Stimulated activated CD8-positive, alpha-beta memory T cell treated with anti-CD3 and anti-CD28 coated beads, Interleukin-4, amount 100 ng/mL, for 4 hours (primary cell): ENCODE data around the gene NCK2.
A peak's percentile ranks its signal among the peaks of the same experiment; 100 is the strongest.

Experiments used
- DNase-seq, 2 donors: peaks; one replicate each; pipeline ENCODE4 v3.0.0-alpha.2; 2020; ENCODE audit warnings: low read depth in 2 of 2, low spot score in 1 of 2

The NCK2 gene

DNA sequence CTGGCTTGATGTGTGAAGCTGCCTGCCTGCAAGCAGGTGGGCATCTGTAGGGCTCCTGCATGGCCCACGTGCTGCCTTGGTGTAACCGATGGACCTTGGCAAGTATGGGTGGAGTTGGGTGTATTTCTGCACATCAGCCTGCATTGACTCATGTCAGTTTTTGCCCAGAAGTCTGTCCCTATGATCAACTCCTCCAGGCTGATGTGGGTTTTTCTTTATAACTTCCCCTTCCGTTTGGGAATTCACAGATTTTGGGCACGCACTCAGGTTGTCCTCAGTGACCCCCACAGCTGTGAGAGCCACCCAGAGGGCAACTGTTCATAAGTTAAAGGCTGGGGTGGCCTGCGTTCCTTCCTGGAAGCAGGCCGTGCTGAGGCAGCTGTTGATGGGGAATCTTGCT, 123.3 kb downstream of the NCK2 start:
- DNase-seq: no peak

DNA sequence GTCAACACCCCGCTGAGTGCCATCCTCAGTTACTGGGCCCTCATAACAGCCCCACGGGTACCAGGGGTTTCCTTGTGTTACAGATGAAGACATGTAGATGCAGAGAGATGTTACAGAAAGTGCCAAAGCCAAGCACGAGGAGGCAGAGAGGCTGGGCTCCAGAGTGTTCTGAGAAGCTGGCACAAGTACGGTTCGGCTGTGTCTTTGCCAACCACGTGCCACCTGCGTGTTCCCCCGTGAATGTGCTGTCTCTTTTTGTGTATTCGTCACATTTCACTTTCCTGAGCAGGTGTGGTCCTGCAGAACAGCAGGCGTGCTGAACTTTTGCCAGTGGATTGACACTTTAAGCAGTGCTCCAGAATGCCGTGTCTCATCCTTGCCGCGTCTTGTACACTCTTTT, 124.6 kb downstream of the NCK2 start:
- no peak for DNase-seq

DNA sequence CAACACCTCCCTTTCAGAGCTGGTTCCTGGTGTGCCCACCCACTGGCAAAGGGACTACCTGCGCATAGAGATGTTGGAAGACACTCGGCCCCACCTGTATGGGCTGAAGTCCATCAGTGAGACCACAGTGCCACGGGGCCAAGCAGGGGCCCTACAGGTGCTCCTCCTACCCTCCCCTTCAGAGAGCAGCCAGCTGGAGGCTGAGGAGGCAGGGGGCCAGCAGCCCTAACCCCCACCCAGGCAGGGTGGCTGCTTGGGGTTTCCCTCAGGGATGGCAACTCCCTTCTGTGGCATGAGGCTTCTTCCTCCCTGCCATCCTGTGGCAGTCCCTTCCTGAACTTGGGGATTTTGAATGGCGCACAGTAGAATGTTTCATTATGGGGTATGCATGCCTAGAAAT, 125.3 kb downstream of the NCK2 start:
- DNase-seq: no peak

DNA sequence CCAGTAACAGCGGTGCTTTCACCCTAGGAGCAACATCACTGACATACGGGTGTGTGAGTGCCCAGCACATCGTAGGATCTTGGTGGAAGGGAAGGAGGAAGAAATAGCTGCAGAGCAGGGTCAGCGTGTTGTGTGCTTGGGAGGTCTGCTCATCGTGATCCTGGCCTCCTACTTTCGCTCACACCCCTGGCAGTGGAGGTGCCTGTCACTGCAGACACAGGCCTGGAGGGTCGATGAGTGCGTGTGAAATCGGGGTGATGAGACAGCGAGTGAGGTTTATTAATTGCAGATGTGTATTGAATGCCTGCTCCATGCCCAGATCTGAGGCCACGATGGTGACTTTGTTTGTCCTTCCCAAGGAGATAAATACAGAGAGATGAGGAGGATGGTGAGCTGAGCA, 126.1 kb downstream of the NCK2 start:
- DNase-seq: no peak

DNA sequence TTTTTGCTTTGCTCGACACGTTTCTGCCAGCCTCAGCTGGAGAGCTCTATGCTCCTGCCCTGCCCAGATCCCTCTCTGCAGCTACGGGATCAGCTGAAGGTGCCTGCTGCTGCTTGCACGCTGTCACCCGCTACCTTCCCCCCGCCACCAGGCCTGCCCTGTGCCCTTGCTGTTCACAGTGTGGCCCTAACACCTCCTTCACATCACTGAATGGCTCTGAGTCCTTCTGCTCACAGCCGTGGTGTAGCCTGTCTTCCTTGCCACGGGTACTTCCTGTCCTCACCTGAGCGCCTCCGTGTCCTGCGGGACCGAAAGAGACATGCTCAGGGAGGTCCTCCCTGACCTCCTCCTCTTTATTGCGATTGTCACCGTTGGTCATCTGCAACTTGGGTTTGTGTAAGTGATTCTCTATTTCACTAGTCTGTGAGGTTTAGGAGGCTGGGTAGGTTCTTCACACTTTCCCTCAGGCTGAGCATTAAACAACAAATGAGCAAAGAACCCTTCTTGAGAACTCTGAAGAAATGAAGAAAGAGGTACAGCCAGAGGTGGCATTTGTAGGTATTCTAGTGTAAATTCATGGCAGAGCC, 127.5 kb downstream of the NCK2 start:
- DNase-seq: no peak

DNA sequence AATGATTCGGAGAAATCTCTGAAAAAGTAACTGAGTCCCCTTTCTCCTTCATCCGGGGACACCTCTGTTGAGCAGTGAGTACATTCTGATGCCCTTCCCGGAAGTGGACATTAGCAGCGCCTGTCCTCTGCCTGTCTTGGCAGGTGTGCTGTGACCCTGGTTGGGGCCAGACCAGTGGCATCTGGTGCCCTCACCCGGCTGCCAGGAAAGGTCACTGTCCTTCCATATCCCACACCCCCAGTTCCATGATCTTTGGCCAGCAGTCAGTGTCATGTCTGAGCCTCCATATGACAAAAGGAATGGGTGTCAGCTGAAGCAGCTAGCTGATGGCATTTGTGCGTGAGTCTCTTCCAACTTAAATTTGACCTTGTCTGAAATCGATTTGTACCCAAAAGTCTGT, 128.1 kb downstream of the NCK2 start:
- DNase-seq: no peak

DNA sequence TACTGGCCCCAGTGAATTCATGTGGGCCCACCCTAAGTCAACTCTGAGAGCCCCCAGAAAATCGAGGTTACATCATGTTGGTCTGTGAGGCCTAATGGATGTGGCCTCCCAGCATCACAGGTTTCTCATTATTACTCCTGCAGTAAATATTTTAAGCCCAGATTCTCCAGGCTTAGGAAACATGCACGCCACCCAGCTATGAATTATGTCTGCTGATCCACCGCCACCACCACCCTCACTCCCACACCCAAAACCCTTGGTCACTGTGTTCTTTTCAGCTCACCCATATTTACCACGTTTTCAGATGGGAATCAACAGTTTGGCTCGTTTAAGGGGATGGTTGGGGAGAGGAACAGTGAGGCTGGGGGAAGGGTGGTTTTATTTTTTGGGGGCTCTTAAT, 128.6 kb downstream of the NCK2 start:
- DNase-seq: no peak

DNA sequence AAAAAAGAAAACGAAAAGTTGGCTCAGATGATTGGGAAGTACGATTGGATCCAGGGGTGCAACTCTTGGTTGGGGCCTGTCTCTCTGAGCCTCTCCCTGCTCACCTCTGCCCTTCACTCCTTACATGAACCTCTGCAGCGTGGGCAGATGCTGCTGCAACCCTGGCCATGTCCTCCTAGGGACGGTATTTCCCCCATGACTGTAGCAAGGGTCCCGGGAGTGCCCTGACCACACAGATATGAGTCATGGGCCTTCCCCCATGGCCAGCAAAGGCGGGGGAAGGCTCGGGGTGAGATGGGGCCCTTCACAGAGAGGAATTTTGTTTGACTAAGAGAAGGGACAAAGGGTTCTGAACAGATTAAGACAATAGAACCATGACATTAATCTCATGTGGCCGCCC, 129.0 kb downstream of the NCK2 start:
- DNase-seq: peak in 1 of 2 donors; percentile 59

DNA sequence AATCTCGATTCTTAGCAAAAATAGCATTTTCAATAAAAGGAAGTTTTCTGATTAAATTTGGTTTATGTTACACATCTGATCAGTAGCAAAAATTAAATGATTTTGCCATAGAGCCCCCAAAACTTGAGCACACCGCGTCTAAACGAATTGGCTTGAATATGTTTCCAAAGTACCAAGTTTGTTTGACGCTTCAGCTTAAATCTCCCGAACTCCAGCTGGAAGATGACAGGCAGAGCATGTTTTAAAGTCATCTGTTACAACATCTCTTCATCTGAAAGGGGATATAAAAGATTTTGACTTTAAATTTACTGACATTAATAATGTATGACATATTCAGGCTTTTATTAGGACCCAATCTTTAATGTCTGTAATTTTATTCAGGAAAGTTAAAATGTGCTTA, 129.8 kb downstream of the NCK2 start:
- DNase-seq: no peak

DNA sequence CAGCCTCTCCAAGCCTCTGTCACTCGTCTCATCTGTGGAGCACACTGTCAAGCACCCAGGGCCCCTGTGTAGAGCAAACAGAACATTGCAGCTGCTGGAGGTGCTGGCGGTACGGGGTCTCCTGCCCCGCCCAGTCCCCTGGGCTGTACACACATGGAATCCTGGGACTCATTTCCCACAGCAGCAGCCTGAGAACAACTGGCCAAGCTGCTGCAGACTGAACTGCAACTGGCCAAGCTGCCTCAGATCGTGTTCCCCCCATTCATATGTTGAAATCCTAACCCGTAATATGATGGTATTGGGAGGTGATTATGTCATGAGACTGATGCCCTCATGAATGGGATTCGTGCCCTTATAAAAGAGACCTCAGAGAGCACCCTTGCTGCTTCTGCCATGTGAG, 130.5 kb downstream of the NCK2 start:
- DNase-seq: no peak

DNA sequence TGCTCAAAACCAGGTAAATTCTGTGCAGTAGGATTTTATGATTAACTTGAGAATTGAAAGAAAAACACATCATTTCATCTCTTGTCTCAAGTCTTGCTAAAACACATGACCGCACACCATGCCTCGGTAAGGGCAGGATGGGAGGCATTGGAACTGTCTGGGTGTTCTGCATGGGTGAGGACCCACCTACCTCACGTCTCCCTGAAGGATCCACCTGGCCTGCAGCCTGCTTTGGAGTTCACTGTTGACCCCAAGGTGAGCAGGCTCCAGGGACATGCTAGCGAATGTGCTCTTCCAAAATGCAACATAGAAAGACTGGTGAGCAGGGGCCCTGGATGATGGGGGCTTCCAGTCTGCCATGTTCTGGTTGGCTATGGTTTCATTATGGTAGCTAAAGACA, 131.5 kb downstream of the NCK2 start:
- DNase-seq: no peak

DNA sequence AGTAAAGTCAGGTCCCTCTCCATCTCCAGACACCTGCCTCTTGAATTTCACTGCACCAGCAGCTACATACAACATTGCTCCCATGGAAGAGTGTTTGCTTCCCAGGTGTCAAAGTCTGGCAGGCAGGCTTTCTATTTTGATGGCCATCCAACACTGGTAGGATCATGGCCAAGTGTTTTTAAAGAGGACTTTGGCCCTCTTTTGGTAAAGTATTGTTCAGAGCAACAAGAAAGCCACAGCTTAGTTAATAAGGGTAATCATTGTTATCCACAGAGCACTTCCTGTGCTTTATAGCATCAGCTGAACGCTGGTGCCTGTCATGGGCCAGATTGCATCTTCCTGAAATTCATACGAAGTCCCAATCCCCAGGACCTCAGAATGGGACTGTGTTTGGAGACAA, 133.2 kb downstream of the NCK2 start:
- DNase-seq: no peak

DNA sequence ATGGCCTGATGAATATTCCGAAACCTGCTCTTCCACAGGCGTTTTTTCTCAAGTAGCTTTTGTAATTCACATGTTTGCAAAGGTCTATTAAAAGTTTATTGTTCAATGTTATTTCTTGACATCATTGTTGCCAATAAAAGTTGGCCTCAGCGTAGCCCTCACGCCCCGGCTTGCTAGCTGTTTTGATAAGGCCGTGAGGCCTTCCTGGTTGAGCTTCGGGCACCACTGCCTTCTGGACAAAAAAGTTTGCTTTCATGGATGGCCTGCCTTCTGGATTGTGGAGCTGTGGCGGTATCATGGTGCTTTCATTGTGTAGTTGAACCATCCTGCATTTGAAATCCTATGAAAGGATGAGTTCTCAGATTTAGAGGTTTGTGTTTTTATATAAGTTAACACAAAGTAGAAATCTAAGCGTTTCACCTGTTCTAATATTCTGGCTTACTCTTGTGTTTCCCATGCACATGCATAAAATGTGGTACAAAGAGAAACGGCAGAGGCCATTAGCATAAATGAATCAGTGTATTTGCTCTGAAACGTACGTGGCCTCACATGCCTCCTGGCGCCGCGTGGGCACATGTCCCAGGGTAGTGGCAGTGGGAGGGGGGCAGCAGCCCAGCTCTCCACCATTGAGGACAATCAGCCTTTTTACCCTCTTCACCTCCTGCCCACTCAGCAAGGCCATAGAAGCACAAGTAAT, 134.5 kb downstream of the NCK2 start:
- no peak for DNase-seq

DNA sequence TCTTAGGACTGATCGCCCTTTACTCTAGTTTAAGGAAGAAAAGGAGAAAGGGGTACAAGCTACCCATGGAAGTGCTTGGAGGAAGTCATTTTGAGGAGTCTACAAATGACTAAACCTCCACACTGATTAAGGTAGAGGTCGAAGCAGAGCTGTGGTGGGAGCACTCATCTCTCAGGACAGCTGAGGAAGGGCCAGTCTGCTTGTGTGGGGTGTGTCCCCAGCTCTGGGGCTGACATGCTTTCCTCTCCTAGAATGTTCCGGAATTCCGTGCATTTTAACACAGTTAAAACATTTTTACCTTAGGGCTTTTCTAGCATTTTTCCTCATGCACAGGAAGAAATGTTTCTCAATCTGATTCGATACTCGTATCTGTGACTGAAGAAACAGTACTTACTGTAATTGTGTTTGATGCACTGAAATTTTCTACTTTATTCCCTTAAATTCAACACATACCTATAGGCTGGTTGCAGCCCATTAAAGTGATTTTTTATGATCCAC, 135.1 kb downstream of the NCK2 start:
- DNase-seq: no peak

DNA sequence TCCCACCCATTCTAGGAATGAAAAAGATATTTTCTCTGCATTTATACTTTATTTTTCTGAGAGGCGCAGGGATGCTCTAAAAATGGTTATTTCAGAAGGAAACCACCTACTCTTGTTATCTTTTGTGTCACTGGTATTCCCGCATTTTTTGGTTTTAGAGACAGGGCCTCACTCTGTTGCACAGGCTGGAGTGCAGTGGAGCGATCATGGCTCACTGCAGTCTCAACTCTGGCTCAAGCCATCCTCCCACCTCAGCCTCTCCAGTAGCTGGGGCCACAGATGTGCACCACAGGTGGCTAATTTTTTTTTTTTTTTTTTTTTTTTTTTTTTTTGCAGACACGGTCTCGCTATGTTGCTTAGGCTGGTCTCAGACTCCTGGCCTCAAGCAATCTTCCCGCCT, 135.9 kb downstream of the NCK2 start:
- no peak for DNase-seq

DNA sequence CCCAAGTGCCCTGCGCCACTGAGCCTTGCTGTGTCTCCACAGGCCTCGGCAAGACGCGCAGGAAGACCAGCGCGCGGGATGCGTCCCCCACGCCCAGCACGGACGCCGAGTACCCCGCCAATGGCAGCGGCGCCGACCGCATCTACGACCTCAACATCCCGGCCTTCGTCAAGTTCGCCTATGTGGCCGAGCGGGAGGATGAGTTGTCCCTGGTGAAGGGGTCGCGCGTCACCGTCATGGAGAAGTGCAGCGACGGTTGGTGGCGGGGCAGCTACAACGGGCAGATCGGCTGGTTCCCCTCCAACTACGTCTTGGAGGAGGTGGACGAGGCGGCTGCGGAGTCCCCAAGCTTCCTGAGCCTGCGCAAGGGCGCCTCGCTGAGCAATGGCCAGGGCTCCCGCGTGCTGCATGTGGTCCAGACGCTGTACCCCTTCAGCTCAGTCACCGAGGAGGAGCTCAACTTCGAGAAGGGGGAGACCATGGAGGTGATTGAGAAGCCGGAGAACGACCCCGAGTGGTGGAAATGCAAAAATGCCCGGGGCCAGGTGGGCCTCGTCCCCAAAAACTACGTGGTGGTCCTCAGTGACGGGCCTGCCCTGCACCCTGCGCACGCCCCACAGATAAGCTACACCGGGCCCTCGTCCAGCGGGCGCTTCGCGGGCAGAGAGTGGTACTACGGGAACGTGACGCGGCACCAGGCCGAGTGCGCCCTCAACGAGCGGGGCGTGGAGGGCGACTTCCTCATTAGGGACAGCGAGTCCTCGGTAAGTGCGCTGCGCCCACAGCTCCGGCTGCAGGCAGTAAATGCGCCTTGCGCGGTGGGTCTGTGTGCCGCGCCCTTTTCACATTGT, 136.8 kb downstream of the NCK2 start:
- no peak for DNase-seq

DNA sequence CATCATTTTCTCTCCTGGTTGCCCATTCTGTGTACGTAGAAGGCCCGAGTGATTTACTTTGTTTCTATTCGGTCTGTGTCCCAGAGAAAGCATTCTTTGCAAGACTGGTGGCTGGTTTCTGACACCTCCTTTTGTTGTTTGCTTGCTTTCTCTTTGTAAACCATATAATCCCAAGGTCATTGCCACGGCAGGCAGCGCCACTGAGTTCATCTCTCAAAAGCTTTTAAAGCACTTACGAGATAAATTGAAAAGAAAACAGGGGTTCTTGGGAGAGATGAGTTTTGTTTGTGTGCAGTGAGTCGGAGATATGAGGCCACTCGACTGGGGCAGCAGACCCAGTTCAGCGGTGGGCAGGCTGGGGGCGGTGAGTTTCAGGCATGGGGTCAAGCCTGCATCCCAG, 137.6 kb downstream of the NCK2 start:
- no peak for DNase-seq

DNA sequence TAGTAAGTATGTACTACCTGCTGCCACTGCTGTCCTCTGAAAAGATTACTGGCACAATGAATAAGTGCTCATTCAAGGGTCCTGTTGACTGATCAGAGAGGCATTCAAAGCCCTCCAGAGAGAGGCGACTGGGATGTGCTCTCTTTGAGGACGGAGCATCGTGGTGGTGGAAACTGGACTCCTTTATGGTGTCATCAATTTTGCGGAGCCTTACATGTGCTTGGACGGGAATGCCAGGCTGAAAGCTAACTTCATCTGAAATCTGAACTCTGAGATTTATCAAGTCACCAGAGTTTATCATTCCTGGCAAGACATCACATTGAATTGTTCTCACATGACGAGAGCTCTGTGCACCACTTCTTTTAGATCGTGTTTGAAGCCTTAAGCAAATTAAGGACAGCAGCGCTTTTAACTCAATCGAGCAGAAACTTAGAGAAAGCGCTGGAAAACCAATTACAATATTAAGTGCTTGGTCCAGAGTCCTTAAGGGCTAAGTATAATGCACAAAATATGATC, 138.3 kb downstream of the NCK2 start:
- DNase-seq: no peak

DNA sequence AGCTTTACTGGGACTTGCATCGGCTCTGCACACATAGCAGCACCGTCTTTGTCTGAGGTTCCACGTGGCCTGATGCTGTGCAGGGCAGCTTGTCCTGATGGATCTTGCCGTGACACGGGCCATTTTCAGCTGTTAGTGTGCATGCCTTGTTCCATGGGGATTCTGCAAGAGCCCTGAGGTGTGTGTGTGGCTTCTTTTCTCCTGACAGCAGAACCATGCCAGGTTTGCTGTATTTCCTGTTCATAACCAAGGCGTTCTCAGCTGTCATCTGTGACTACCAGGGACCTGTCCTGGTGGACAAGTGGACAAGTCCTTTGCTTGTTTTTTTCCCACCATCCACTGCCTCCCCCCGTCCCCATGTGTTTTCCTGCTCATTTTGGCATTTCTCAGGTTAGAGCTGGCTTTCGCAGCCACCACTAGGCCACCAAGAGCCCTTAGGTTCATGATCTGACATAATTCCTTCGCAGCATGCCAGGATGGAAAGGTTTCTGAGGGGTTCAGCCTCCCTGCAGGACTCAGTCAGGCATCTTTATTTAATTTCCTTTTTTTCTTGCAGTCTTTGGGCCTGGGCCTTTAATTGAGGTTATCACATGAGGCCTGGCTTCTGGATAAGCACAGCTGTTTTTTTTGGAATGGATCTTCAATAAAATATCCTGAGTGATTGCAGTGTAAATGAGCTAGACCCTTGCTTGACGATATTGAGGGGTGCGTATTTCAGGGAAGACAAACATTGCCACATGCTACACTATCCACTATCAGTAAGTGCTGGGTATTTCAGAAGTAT, 139.4 kb downstream of the NCK2 start:
- DNase-seq: no peak

DNA sequence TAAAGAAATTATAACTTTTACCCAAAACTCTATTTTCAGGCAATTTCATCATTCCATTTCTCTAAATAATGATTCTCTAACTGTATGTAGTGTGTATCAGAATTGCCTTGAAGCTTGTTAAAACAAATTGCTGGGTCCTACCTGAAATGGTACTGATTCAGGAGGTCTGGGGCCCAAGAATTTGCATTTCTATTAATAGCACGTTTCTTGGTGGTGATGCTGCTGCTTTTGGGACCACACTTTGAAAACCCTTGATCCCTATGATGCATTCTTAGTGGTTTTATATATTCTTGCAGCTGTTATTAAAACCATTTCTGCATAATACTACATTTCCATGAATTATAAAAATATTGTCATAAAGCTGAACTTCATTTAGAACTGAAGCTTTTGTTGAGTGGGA, 140.7 kb downstream of the NCK2 start:
- no peak for DNase-seq

DNA sequence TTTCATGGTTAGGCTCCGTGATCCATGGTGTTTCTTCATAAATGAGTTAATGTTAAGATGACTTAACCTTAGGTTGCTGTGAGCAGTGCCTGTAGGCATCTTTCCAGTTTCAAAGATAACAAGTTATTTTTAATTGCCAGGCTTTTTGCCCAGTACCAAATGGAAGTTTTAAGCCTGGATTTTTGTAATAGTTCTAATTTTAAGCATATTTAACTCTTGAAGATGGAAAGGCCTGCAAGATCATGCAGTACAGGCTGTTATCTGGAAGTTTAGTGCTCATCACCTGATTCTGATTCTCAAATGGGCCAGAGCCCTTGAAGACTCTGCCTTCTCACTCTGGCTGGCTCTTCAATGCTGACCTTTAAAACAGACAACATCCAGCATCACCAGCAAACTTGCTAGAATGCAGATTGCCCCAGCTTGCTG, 141.3 kb downstream of the NCK2 start:
- DNase-seq: no peak
